ENCODE results near the gene VPS37C.
"Not testable (repeated sequence)": the region's sequence is repeated elsewhere in the genome, so short reads cannot be mapped to it uniquely, and the experiment has no call there.

GRCh38 chr11:61210629-61211028, 49.4 kb upstream of the VPS37C start:
- not testable (repeated sequence) for TF ChIP-seq EP300, CTCF (IDR thresholded peaks at IDR 0.05)

Data from ovary (tissue), 3 donors.